ENCODE results near the gene PLEKHA5. TPM values are rescaled to one million over a fixed set of nuclear protein-coding genes. Genes with fewer than 3 reads are reported as not detected.
A peak's percentile ranks its signal among the peaks of the same experiment; 100 is the strongest.
"Not testable (repeated sequence)": the region's sequence is repeated elsewhere in the genome, so short reads cannot be mapped to it uniquely, and the experiment has no call there.

The PLEKHA5 gene
- total RNA-seq, 1 experiment from 2014 or later: 7.5 TPM

DNA sequence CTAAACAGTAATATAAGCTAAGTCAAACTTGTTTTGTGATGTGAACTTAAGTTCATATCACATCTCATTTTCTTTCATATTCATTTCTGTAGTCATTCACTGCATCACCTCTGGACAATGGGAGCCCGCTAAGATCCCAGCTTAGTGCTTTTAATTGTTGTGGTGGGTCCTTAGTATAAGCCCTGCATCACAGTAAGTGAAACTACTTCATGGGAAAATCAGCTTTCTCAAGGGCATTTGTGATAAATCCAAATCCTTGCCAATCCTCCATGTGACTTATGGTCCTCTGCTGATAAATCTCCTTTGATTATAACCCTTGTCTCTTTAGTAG, 98.3 kb downstream of the PLEKHA5 start:
- no peak for DNase-seq (ENCODE audit: low read depth)

DNA sequence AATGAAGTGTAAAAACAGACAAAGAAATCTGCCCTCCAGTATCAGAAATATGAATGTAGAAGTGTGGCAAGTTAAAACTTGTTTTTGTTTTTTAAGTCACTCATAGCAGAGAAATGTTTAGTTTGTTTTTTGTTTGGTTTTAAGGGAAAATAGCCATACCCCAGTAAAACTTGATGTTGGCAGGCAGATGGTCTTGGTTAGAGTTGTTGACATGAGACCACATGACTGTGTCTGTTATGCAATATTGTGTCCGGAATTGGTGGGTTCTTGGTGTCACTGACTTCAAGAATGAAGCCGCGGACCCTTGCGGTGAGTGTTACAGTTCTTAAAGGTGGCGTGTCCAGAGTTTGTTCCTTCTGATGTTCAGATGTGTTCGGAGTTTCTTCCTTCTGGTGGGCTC, 99.5 kb downstream of the PLEKHA5 start:
- DNase-seq (ENCODE audit: low read depth): not testable (repeated sequence)

DNA sequence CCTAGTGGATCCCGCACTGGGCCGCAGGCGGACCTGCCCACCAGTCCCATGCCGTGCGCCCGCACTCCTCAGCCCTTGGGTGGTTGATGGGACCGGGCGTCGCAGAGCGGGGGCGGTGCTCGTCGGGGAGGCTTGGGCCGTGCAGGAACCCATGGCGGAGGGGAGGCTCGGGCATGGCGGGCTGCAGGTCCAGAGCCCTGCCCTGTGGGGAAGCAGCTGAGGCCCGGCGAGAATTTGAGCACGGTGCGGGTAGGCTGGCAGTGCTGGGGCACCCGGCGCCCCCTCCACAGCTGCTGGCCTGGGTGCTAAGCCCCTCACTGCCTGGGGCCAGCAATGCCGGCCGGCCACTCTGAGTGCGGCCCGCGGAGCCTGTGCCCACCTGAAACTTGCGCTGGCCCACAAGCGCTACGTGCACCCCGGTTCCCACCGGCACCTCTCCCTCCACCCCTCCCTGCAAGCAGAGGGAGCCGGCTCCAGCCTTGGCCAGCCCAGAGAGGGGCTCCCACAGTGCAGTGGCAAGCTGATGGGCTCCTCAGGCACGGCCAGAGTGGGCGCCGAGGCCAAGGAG, 100.8 kb downstream of the PLEKHA5 start:
- no peak for DNase-seq (ENCODE audit: low read depth)

DNA sequence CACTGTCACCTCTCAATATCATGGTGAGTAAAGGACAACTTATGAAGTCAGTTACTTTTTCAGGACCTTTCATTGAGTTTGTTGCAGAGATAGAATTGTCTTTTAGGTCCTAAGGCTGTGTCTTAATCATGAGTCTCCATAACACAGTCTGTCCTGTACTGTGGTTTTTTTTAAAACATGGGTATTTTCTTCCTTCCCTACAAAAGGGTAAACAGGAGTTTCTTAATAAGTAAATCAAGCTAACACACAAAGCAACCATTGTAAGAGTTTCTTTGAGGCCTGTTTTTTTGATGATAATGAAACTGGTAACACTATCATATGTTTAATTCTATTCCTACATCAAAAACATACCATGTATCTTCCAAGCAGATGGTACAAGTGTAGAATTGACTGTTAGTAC, 101.4 kb downstream of the PLEKHA5 start:
- no peak for DNase-seq (ENCODE audit: low read depth)

DNA sequence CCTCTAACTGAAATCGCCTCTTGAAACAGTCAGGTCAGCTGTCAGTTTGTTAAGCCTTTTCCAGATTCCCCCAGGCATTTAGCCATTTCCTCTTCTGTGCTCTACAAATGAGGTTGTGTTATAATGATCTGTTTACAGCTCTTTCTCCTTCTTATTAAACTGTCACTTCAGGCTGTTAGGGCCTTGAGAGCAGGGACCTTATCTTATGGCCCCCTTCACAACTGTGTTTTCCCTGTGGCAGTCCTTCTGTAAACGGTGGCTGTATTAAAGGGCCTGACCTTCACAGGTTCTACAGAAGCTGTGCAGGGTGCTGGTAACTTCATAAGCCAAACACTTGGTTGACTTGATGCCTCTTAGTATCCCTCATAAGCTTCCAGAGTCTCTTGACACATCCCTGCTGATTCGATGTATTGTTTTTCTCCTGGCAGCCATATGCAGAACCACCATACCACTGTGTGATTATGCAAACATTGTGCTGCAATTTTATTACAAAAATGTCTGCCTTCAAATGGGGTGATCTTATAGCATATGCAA, 104.7 kb downstream of the PLEKHA5 start:
- DNase-seq (ENCODE audit: low read depth): no peak

DNA sequence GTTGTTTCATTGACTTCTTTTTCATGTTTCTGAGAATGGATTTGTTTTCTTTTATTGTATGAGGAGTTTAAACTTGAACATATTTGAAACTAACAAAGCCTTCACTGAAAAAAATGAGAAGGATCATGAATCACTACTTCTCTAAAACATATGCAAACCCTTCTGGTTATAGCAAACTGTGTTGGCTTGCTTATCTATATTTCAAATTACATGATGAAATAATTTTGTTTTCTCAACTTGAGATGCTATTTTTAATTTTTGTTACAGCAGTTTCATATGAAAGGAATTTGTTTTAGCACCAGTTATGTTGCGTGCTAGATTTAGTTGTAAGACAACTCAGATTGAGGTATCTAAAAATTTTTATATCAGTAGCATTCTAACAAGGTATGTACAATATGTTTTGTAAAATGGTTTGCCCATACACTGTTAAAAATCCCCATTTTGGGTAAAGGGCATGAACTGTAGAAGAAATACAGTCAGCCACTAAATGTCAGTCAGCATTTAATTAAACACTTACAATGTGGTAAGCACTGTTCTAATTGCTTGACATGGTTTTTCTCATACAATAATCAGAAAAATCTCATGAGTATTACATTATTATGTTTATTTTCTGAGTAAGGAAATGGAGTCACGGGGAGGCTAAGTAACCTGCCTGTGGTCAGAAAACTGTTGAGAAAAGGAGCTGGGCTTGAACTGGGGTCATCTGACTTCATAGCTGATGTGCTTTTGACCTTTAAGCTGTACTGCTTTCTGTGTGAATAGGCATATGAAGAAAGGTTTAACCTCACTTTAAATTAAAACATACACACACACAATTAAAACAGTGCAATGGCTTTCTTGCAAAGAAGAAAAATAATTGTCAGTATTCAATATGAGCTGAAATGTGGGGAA, 105.7 kb downstream of the PLEKHA5 start:
- peak; percentile 49 for DNase-seq (ENCODE audit: low read depth)

DNA sequence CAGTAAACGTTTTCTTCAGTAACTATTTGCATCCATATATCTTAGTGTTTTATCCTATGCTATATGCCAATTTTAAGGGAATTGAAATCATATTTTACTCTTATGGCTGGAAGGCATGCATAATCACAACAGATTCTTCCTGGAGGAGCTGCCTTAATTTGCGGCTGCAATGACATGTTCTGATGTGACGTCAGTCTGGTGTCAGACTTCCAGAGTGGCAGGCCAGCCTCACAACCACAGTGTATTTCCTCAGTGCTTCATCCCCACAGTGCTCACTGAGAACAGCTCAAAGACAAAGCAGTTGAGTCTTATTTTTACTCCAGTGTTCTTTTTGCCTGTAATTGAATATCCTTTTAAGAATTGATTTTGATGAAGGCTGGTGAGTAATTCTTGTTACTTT, 107.1 kb downstream of the PLEKHA5 start:
- DNase-seq (ENCODE audit: low read depth): peak; percentile 62

DNA sequence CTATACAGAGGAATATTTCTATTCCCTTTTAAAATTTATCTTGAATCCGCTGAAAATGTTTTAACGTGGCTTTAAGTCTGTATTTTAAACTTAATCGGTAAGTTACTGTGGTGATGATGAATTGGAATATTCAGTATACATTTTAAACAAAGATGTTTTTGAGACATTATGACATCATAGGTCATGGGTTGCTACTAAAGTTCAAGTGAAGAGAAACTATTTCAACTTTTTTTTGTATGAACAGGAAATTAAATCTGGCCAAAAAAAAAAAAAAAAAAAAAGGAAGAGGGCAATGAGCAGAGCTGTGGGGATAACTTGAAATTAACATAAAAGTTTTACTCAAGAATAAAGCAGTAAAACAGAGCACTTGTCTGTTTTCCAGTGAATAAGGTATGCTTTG, 109.0 kb downstream of the PLEKHA5 start:
- DNase-seq (ENCODE audit: low read depth): no peak

DNA sequence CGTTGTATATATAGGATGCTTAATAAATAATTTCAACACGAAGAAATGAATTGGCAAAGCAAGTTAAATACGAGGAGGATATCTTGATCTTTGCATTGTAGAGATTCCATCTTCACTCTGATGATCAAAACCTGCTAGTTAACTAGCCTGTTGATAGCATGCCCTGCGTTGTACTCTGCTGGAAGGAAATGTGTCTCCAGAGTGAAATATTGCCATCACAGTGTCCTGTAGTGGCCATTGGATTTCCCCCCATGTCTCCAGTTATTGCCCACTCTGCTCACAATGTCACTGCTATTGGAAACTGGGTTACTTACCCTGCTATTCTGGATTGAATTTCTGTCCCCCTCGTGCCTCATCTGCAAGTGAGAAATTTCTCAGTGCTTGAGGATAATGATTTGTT, 109.6 kb downstream of the PLEKHA5 start:
- no peak for DNase-seq (ENCODE audit: low read depth)

DNA sequence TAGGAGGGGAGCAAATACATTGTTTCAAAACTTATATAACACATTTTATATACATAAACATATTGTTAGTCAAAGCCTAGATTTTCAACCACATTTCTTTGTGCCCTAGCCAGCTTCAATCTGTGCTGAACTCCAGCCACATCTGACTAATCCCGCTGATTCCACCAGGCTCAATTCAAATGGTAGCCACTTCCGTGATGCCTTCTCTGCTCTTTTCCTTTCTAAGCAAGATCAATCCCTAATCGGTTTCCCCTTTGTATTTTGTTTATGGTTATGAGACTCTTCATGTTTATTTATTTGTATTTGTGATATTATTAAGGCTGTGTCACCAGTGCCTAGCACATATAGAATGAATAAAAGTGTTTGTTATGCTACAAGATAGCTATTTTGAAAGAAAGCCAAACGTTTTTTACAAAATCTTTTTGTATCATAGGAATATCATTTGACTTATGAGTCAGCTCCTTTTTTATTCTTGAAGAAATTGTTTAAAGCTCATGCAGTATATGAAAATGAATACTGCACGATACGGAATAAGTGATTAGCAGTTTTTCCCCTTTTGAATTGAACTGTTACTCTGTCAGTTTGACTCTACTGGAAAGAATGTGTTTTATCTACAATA, 110.2 kb downstream of the PLEKHA5 start:
- DNase-seq (ENCODE audit: low read depth): peak; percentile 60

DNA sequence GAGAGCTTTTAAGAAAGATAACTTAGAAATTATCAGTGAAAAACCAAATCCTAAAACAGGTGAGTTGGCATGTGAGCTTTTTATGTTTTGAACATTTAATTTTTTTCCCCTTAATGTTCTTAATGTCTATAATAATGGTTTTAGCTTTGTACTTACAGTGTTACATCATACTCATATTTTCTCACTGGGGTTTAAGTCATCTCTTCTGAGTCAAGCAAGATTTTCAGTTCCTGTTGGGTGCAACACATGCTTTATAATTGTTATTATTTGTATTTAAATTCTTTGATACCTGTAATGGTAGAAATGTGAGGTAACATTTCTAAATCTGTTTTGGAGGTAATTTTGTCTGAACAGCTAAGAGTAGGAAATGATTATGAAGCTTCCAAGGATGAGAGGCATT, 113.0 kb downstream of the PLEKHA5 start:
- DNase-seq (ENCODE audit: low read depth): no peak

DNA sequence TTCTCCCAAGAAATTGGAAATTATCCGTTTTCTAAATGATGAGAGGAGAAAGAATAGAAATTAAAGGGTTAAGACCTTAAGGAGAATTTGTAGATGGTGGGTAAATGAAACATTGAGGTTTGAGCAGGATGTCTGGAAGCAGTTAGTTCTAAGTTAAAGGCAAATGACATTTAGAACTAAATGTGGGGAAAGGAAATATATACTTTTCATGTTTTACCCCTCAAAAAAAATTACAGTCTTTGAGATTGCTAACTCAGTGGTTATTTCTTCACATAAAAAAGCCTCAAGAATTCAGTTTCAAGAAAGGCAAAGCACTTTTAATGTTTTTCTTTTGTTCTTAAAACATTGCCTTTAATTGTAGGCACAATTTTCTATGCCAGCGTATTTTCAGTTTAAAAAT, 114.0 kb downstream of the PLEKHA5 start:
- DNase-seq (ENCODE audit: low read depth): no peak

DNA sequence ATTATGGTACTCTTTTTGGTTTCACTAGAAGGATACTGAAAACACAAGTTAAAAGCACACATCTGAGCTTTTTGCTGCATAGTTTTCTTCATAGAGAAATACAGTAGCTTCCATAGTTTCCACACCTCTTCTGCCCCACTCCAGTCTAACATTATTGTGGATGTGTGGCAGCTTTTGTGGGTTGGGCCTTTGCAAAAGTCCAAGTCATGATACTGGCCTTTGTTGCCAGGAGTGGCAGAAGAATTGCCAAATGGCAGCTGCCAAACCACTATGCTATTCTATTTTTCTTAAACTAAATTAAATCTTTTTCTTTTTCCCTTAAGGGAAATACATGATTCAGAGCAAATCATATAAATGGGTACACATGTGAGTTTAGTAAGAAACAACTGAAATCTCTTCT, 114.8 kb downstream of the PLEKHA5 start:
- DNase-seq (ENCODE audit: low read depth): peak; percentile 40

DNA sequence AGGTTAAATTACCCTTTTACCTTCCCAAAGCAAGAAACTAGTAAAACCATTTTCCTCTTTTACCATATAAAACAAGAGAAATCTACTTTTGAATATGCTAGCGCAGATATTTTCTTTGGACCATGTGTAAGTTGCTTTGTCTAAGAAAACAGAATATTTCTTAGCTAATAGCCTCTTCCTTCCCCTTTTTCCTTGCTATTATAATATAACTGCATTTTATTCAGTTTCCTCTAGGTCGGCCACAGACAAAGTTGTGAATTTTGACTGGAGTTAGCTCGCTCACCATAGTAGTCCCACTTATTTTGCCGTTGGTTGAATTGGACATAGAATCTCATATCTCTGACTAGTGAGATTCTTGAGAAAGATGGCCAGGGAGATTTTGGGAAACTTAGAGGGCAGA, 115.6 kb downstream of the PLEKHA5 start:
- no peak for DNase-seq (ENCODE audit: low read depth)

DNA sequence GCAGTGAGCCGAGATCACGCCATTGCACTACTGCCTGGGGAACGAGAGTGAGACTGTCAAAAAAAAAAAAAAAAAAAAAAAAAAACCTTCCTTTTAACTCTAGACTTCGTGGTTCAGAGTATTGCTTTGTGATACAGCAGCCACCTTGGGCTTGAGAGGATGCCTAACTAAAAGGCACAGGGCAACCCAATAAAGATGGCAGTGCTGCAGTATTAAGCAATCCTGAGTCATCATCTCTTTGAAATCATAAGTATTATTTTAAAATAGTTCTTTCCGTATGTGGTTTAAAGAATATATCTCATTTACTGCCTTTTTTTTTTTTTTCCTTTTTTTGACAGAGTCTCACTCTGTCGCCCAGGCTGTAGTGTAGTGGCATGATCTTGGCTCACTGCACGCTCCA, 116.1 kb downstream of the PLEKHA5 start:
- no peak for DNase-seq (ENCODE audit: low read depth)

DNA sequence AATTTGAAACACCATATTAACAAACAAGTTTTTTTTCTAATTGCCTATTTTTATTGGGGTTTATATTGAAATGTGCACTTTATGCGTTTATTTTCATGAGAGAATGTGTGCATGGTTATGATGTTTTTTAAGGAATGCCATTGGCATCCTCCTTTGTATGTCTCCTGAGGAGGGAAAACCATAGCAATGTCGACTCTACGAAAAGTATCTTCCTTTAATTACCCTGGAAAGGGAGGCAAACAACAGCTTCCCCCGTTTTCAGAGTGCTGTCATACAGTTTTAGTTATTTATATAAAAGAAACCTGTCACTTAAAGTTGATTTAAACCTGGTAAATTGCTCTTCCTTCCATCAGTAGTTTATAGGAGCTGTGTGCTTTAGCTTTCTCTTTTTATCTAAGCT, 117.4 kb downstream of the PLEKHA5 start:
- DNase-seq (ENCODE audit: low read depth): no peak

DNA sequence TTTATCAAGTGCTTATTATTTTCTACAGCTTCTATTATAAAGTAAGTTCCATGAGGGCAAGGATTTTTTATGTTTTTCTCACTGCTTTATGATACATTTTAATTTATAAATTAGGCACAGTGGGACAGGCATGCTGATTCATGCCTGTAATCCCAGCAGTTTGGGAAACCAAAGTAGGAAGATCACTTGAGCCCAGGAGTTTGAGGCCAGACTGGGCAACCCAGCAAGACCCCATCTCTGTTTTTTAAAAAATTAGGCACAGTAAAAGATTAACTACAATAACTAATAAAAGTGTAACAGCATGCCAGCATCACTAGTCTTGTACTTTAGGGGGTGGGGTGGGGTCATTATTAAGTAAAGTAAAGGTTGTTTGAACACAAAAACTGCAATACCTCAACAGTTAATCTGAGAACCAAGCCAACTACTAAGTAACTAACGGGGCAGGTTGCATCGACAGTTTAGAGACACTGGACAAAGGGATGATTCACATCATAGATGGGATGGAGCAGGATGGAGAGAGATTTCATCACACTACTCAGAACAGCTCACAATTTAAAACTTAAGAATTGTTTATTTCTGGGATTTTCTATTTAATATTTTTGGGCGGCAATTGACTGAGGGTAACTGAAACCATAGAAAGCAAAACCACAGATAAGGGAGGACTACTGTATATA, 119.5 kb downstream of the PLEKHA5 start:
- no peak for DNase-seq (ENCODE audit: low read depth)

DNA sequence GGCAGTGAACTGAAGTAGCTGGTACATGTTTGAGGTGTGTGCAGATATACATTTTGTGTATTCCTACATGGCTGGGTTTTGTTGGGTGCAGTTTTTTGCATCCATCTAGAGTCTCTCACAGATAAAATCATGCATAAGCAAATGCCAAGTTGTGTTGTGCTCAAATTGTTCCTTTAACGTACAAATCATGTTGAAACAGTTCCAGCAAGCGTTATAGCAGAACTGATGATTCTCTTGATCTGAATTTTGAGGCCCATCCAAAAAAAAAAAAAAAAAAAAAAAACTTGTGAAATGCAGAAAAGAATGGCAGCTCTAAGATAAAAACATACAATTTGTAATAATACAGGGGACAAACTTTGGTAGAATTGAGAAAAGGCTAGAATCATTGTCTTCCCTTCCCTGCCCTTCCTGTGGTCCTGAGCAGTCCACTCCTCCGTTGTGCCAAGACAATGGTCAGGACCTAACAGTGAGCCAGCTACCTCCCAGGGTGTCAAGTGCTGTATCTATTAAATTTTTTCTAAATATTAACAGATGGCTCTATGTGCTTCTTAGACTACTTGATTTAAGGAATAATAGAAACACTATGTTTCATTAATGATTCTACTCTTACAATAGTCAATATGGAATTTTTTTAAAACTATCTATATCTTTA, 122.1 kb downstream of the PLEKHA5 start:
- no peak for DNase-seq (ENCODE audit: low read depth)

DNA sequence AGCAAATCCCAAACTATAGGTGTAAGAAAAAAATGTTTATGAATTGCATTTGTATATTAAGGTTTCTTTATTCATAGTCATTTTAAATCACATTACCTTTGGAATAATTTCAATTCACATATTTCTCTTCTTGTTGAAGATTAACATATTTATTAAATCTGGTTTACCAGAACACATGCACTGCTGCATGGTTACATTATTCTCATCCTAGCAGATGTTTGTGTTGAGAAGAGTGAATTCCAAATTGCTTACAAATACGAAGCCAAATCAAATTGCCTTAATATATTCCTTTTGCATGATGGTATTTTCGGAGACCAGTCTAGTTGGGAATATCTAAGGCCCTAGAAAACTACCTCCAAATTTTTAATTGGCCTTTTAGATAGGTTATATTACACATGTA, 130.6 kb downstream of the PLEKHA5 start:
- no peak for DNase-seq (ENCODE audit: low read depth)

DNA sequence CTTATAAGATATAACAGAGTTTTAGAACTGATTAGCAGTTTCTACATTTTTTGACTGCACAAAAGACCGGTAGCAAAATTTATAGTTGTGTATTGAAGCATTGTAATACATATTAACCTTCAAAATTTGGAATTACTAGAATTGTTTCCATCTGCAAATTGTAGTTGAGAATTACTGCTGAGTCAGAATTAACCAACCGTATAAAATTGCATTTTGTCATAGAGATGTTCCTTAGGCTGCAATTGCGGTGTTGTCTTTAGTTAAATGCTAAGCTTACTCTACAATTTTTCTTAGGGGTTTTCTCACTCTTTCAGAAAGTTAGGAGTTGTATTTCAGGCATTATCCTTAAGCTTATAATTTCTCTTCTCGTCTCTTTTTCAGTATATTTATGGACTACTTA, 132.2 kb downstream of the PLEKHA5 start:
- no peak for DNase-seq (ENCODE audit: low read depth)

DNA sequence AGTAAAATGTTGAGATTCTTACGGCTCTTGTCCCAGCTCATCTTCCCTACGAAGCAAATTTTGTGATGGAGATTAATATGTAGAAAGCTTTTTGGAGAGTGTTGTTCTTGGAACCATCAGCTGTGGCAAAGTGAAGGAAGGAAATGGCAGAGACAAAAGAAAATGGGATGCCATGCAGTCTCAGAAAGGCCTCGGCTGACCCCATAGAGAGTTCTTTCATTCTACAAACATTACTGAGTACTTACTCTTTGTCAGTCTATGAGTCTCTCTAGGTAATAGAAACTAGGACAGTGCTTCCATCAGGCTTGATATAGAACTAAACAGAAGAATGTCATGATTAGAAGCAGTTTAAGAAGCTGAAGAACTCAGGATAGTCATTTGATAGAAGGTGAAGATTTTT, 134.1 kb downstream of the PLEKHA5 start:
- DNase-seq (ENCODE audit: low read depth): no peak

All from LHCN-M2 (cell line).